Measurements from ENCODE around the gene CDC42BPA.
"Not testable (repeated sequence)": the region's sequence is repeated elsewhere in the genome, so short reads cannot be mapped to it uniquely, and the experiment has no call there.

Gene CDC42BPA

GRCh38 chr1:227002531-227003049, 315.7 kb downstream of the CDC42BPA start:
- Histone ChIP-seq H3K27ac (no peak overlapping the region), H3K36me3 (no peaks in the 10 kb centered on the region)

GRCh38 chr1:226999579-226999978, 318.7 kb downstream of the CDC42BPA start:
- not testable (repeated sequence) for H3K9me3 ChIP-seq; H3K4me3 ChIP-seq (ENCODE audit: low read depth in 1 of 2, low read length in 1 of 2); H3K27ac ChIP-seq; H3K27me3 ChIP-seq; H3K4me1 ChIP-seq (ENCODE audit: control insufficient read depth in 1 of 2, insufficient read depth in 1 of 2, low read depth in 1 of 2, low read length in 1 of 2); H3K36me3 ChIP-seq

More at GRCh38 chr1:227002531-227003049, 315.7 kb downstream of the CDC42BPA start:
- Histone ChIP-seq H3K9me3 (no peaks in the 10 kb centered on the region), H3K4me1 (ENCODE audit: control insufficient read depth in 1 of 2, insufficient read depth in 1 of 2, low read depth in 1 of 2, low read length in 1 of 2) (no peaks in the 10 kb centered on the region), H3K27me3 (no peaks in the 10 kb centered on the region), H3K4me3 (ENCODE audit: low read depth in 1 of 2, low read length in 1 of 2) (no peak overlapping the region)
- no peak for TF ChIP-seq CTCF (IDR thresholded peaks at IDR 0.05)

GRCh38 chr1:226995365-226996332, 322.6 kb downstream of the CDC42BPA start:
- no peak for TF ChIP-seq CTCF (IDR thresholded peaks at IDR 0.05)
- Histone ChIP-seq H3K36me3 (no peaks in the 10 kb centered on the region), H3K4me3 (ENCODE audit: low read depth in 1 of 2, low read length in 1 of 2) (no peak overlapping the region), H3K27me3 (no peaks in the 10 kb centered on the region), H3K4me1 (ENCODE audit: control insufficient read depth in 1 of 2, insufficient read depth in 1 of 2, low read depth in 1 of 2, low read length in 1 of 2) (peaks cover 2% of the 10 kb centered on the region in 2 experiments), H3K27ac (no peak overlapping the region), H3K9me3 (no peaks in the 10 kb centered on the region)

- peaks cover 10 to 11% of the 10 kb centered on the region in 2 experiments for H3K4me1 ChIP-seq (ENCODE audit: control insufficient read depth in 1 of 2, insufficient read depth in 1 of 2, low read depth in 1 of 2, low read length in 1 of 2)
- H3K9me3 ChIP-seq: no peaks in the 10 kb centered on the region
- no peak overlapping the region for H3K4me3 ChIP-seq (ENCODE audit: low read depth in 1 of 2, low read length in 1 of 2)
- no peaks in the 10 kb centered on the region for H3K27me3 ChIP-seq
- H3K36me3 ChIP-seq: no peaks in the 10 kb centered on the region
- no peak for TF ChIP-seq CTCF (IDR thresholded peaks at IDR 0.05)
- H3K27ac ChIP-seq: no peak overlapping the region
These were observed 323.5 kb downstream of the CDC42BPA start for GRCh38 chr1:226994586-226995364.

GRCh38 chr1:226993814-226994585, 324.3 kb downstream of the CDC42BPA start:
- Histone ChIP-seq H3K27me3 (no peaks in the 10 kb centered on the region), H3K36me3 (no peaks in the 10 kb centered on the region)
- TF ChIP-seq CTCF (IDR thresholded peaks at IDR 0.05): no peak

More at GRCh38 chr1:226993814-226994585, 324.3 kb downstream of the CDC42BPA start:
- Histone ChIP-seq H3K27ac (no peak overlapping the region), H3K4me1 (ENCODE audit: control insufficient read depth in 1 of 2, insufficient read depth in 1 of 2, low read depth in 1 of 2, low read length in 1 of 2) (peaks cover 18 to 19% of the 10 kb centered on the region in 2 experiments), H3K4me3 (ENCODE audit: low read depth in 1 of 2, low read length in 1 of 2) (no peak overlapping the region), H3K9me3 (no peaks in the 10 kb centered on the region)
